H1 (cell line): ENCODE measurements around the gene CASP9.

ENCODE experiments used
- CTCF ChIP-seq, 3 experiments: IDR thresholded peaks; 1 replicate in 2 of 3; 2 replicates in 1 of 3; pipeline versions ENCODE4 v1.5.1 to v1.6.1; 2011; ENCODE audit warnings: low read length in 3 of 3, mild to moderate bottlenecking in 3 of 3, inconsistent platforms in 2 of 3, low read depth in 1 of 3, moderate library complexity in 1 of 3; ENCODE audit not compliant: insufficient read depth in 1 of 3; ENCODE audit errors: control extremely low read depth in 1 of 3
- EZH2 ChIP-seq: fragments of 200-600 bp; sonication (generic); IDR thresholded peaks from 2 replicates; pipeline ENCODE4 v1.7.1; 2012; ENCODE audit warnings: low read depth, mild to moderate bottlenecking, moderate library complexity, low read length, inconsistent platforms; ENCODE audit not compliant: severe bottlenecking
- GABPA ChIP-seq: IDR thresholded peaks from 2 replicates; pipeline ENCODE4 v1.6.1; 2011; ENCODE audit warnings: mild to moderate bottlenecking, low read length, moderate library complexity, borderline replicate concordance; ENCODE audit not compliant: insufficient read depth
- POLR2A ChIP-seq, 2 experiments: IDR thresholded peaks; 1 replicate in 1 of 2; 2 replicates in 1 of 2; pipeline ENCODE4 v1.6.1; 2011; ENCODE audit warnings: low read depth in 2 of 2, low read length in 2 of 2, mild to moderate bottlenecking in 2 of 2; ENCODE audit errors: control extremely low read depth in 1 of 2
- POU5F1 ChIP-seq: IDR thresholded peaks from 2 replicates; pipeline ENCODE4 v1.6.1; 2011; ENCODE audit warnings: low read depth, mild to moderate bottlenecking, low read length, moderate library complexity
- TAF1 ChIP-seq: IDR thresholded peaks from 2 replicates; pipeline ENCODE4 v1.6.1; 2011; ENCODE audit warnings: mild to moderate bottlenecking, low read depth, low read length
- YY1 ChIP-seq: IDR thresholded peaks from 2 replicates; pipeline ENCODE4 v1.6.1; 2011; ENCODE audit warnings: low read depth, mild to moderate bottlenecking, low read length
- ZNF274 ChIP-seq: IDR thresholded peaks from 2 replicates; pipeline ENCODE4 v1.7.0; 2012; ENCODE audit warnings: low read length, borderline replicate concordance; ENCODE audit errors: extremely low read depth

GRCh38 chr1:15488371-15488770 lies 35.6 kb downstream of the CASP9 start:
- no peak for TF ChIP-seq CTCF (IDR thresholded peaks at IDR 0.05; ENCODE audit: control extremely low read depth in 1 of 3, insufficient read depth in 1 of 3, low read depth in 1 of 3, low read length in 3 of 3)
- TF ChIP-seq ZNF274, result no peak
- TF ChIP-seq EZH2, result no peak
- no peak for TF ChIP-seq TAF1
- TF ChIP-seq POU5F1, result no peak
- TF ChIP-seq YY1, result no peak
- TF ChIP-seq POLR2A (IDR thresholded peaks at IDR 0.05; ENCODE audit: control extremely low read depth in 1 of 2, low read depth in 2 of 2, low read length in 2 of 2), result no peak
- TF ChIP-seq GABPA, result no peak
